WTC11 (cell line): ENCODE measurements around the gene OR8U1.

ENCODE experiments used
- CBFB ChIP-seq: sonication (generic); formaldehyde crosslinking; IDR thresholded peaks from 2 replicates; pipeline ENCODE4 v1.8.1; 2022; ENCODE audit warnings: mild to moderate bottlenecking, low read depth, missing genetic modification reagents
- CREB1 ChIP-seq: sonication (generic); formaldehyde crosslinking; IDR thresholded peaks from 2 replicates; pipeline ENCODE4 v1.8.0; 2023; ENCODE audit warnings: mild to moderate bottlenecking, missing genetic modification reagents
- FOXJ3 ChIP-seq: sonication (generic); formaldehyde crosslinking; IDR thresholded peaks from 2 replicates; pipeline ENCODE4 v1.9.0; 2021; ENCODE audit warnings: missing genetic modification reagents, mild to moderate bottlenecking, borderline replicate concordance
- JUN ChIP-seq: sonication (generic); formaldehyde crosslinking; IDR thresholded peaks from 2 replicates; pipeline ENCODE4 v1.8.0; 2023; ENCODE audit warnings: mild to moderate bottlenecking, missing genetic modification reagents
- NR3C1 ChIP-seq: sonication (generic); formaldehyde crosslinking; conservative IDR thresholded peaks from 2 replicates; pipeline ENCODE4 v1.8.1; 2023; ENCODE audit warnings: low read depth, mild to moderate bottlenecking, missing genetic modification reagents
- RORB ChIP-seq: fragments of 250-450 bp; sonication (Bioruptor Pico); IDR thresholded peaks from 2 replicates; pipeline ENCODE4 v1.9.0; 2021; ENCODE audit warnings: mild to moderate bottlenecking
- ZNF416 ChIP-seq: fragments of 250-450 bp; sonication (Bioruptor Pico); IDR thresholded peaks from 2 replicates; pipeline ENCODE4 v1.9.0; 2021; ENCODE audit warnings: mild to moderate bottlenecking, inconsistent platforms
- ZNF423 ChIP-seq: fragments of 250-450 bp; sonication (Bioruptor Pico); IDR thresholded peaks from 2 replicates; pipeline ENCODE4 v2.1.2; 2022; ENCODE audit warnings: mild to moderate bottlenecking, moderate library complexity
- TF ChIP-seq, protein P1 (sequence below): fragments of 200-600 bp; IDR thresholded peaks from 2 replicates; pipeline ENCODE4 v1.8.0; 2022; ENCODE audit warnings: antibody characterized with exemption
- TF ChIP-seq, protein P2 (sequence below): sonication (generic); formaldehyde crosslinking; IDR thresholded peaks from 2 replicates; pipeline ENCODE4 v1.8.1; 2023; ENCODE audit warnings: mild to moderate bottlenecking, missing genetic modification reagents
- TF ChIP-seq, protein P3 (sequence below): sonication (generic); formaldehyde crosslinking; IDR thresholded peaks from 2 replicates; pipeline ENCODE4 v1.8.1; 2023; ENCODE audit warnings: mild to moderate bottlenecking, missing genetic modification reagents, moderate library complexity
- TF ChIP-seq, protein P4 (sequence below): sonication (generic); formaldehyde crosslinking; IDR thresholded peaks from 2 replicates; pipeline ENCODE4 v1.8.1; 2022; ENCODE audit warnings: low read depth, missing genetic modification reagents, borderline replicate concordance

DNA sequence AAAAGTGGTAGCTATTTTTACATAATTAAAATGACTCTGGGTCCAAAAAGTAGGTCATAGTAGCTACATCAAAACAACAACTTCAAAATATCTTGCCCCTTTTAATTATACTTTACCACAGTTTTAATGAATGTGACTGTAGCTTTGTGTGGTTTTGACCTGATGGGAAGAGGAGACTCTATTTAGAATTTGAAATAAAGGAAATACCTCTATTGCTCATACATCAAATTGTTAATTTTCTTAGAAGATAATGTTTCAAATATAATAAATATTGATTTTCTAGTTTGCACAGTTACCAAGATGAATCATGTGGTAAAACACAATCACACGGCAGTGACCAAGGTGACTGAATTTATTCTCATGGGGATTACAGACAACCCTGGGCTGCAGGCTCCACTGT, 29.7 kb upstream of the OR8U1 start, which contains the start of gene OR8K1:
- TF ChIP-seq, protein P1, sequence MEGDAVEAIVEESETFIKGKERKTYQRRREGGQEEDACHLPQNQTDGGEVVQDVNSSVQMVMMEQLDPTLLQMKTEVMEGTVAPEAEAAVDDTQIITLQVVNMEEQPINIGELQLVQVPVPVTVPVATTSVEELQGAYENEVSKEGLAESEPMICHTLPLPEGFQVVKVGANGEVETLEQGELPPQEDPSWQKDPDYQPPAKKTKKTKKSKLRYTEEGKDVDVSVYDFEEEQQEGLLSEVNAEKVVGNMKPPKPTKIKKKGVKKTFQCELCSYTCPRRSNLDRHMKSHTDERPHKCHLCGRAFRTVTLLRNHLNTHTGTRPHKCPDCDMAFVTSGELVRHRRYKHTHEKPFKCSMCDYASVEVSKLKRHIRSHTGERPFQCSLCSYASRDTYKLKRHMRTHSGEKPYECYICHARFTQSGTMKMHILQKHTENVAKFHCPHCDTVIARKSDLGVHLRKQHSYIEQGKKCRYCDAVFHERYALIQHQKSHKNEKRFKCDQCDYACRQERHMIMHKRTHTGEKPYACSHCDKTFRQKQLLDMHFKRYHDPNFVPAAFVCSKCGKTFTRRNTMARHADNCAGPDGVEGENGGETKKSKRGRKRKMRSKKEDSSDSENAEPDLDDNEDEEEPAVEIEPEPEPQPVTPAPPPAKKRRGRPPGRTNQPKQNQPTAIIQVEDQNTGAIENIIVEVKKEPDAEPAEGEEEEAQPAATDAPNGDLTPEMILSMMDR = no peak
- no peak for TF ChIP-seq JUN
- no peak for TF ChIP-seq NR3C1 (CRISPR knock-in tag)
- no peak for TF ChIP-seq ZNF416 (CRISPR knock-in tag)
- TF ChIP-seq, protein P2, sequence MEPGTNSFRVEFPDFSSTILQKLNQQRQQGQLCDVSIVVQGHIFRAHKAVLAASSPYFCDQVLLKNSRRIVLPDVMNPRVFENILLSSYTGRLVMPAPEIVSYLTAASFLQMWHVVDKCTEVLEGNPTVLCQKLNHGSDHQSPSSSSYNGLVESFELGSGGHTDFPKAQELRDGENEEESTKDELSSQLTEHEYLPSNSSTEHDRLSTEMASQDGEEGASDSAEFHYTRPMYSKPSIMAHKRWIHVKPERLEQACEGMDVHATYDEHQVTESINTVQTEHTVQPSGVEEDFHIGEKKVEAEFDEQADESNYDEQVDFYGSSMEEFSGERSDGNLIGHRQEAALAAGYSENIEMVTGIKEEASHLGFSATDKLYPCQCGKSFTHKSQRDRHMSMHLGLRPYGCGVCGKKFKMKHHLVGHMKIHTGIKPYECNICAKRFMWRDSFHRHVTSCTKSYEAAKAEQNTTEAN (CRISPR knock-in tag) = no peak
- TF ChIP-seq FOXJ3 (CRISPR knock-in tag) = no peak
- no peak for TF ChIP-seq ZNF423
- TF ChIP-seq, protein P3, sequence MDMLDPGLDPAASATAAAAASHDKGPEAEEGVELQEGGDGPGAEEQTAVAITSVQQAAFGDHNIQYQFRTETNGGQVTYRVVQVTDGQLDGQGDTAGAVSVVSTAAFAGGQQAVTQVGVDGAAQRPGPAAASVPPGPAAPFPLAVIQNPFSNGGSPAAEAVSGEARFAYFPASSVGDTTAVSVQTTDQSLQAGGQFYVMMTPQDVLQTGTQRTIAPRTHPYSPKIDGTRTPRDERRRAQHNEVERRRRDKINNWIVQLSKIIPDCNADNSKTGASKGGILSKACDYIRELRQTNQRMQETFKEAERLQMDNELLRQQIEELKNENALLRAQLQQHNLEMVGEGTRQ (CRISPR knock-in tag) = no peak
- no peak for TF ChIP-seq CREB1 (CRISPR knock-in tag)
- no peak for TF ChIP-seq RORB (CRISPR knock-in tag)
- TF ChIP-seq, protein P4, sequence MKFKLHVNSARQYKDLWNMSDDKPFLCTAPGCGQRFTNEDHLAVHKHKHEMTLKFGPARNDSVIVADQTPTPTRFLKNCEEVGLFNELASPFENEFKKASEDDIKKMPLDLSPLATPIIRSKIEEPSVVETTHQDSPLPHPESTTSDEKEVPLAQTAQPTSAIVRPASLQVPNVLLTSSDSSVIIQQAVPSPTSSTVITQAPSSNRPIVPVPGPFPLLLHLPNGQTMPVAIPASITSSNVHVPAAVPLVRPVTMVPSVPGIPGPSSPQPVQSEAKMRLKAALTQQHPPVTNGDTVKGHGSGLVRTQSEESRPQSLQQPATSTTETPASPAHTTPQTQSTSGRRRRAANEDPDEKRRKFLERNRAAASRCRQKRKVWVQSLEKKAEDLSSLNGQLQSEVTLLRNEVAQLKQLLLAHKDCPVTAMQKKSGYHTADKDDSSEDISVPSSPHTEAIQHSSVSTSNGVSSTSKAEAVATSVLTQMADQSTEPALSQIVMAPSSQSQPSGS (CRISPR knock-in tag) = no peak
- TF ChIP-seq CBFB (CRISPR knock-in tag) = no peak
